Left colon (tissue), 2 donors: ENCODE measurements around the gene CDH12. TPM values are rescaled to one million over a fixed set of nuclear protein-coding genes. Genes with fewer than 3 reads are reported as not detected.

Experiments used
- ATAC-seq: fragments of 200-7000 bp; cut with Tn5 transposase; one replicate; pipeline ENCODE4 v1.9.1; 2020; ENCODE audit warnings: mild to moderate bottlenecking, moderate library complexity
- DNase-seq, 2 donors: peaks; one replicate each; pipeline ENCODE4 v3.0.0-alpha.2; 2020
- intact Hi-C, 2 donors: fragments of 100-400 bp; cut with DNase I in 1 of 2; cut with micrococcal nuclease in 1 of 2; formaldehyde crosslinking; loops; one replicate each; pipeline versions ENCODE4 v1.11.2 to v1.14.0; 2022; cut with DNase I, micrococcal nuclease
- total RNA-seq, 2 donors: library from RNA; stranded (reverse); fragmentation: NEBNext Ultra II Directional; extraction: Animal tissue kit (Norgen Biotek cat#: 25700); gene quantifications; one replicate each; pipeline ENCODE4 v1.2.1, GENCODE V29; 2021
- donor health status: DM: no; HTN: no; CAD: no.
- donor health status: DM: yes; HTN: yes; CAD: no.

CDH12 gene
- total RNA-seq, 2 donors from 2014 or later, result not detected

DNA sequence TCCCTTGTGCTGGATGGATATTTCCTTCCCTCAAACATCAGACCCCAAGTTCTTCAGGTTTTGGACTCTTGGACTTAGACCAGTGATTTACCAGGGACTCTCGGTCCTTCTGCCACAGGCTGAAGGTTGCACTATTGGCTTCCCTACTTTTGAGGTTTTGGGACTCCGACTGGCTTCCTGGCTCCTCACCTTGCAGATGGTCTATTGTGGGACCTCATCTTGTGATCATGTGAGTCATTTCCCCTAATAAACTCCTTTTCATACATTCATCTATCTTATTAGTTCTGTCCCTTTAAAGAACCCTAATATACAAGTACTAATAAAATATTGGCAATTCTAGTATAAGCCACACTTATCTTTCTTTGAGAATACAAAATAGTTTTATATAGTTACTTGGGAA lies 1078.9 kb downstream of the CDH12 start:
- intact Hi-C loops, result no loop called here

DNA sequence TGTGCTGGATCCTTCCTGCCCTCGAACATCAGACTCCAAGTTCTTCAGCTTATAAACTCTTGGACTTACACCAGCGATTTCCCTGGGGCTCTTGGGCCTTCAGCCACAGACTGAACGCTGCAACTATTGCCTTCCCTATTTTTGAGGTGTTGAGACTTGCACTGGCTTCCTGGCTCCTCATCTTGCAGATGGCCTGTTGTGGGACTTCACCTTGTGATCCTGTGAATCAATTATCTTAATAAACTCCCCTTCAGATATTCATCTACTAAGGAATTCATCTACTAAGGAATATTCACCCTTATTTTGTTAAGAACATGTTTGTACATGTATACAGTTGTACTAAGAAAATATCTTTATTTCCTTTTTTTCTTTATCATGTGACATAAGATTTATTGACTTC lies 1079.7 kb downstream of the CDH12 start:
- ATAC-seq (no peak), DNase-seq (no peak)
- intact Hi-C loops, result no loop called here

More for the DNA sequence above, 1078.9 kb downstream of the CDH12 start:
- no peak for ATAC-seq
- DNase-seq, result no peak

DNA sequence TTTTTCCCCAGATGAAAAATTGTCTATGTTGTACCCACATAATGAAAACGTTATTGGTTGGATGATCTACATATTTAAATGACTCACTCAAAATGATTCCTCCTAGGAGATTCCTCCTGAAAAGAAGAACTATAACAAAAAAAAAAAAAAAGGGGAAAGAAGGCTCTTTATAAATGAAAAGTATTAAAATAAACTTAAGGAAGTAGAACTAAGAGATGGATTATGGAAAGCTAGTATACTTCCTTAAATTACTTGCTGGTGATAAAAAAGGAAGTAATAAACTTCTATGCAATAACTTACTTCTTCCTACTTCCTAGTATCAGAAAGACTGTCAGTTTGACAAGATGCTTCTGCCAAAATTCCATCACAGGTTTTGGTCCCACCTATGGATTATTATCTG lies 1087.7 kb downstream of the CDH12 start:
- no peak for ATAC-seq
- intact Hi-C loops, result no loop called here

GRCh38 chr5:21739096-21739495 lies 1114.0 kb downstream of the CDH12 start:
- no peak for DNase-seq
- intact Hi-C loops, result no loop called here
- no peak for ATAC-seq

More for the DNA sequence above, 1087.7 kb downstream of the CDH12 start:
- no peak for DNase-seq

GRCh38 chr5:21723500-21723899 lies 1129.6 kb downstream of the CDH12 start:
- DNase-seq, result no peak
- intact Hi-C loops, result no loop called here
- no peak for ATAC-seq

- intact Hi-C loops, result no loop called here
- ATAC-seq (no peak), DNase-seq (no peak)
Observed at GRCh38 chr5:21711866-21712758, 1141.0 kb downstream of the CDH12 start.

- ATAC-seq, result no peak
- DNase-seq, result no peak
- intact Hi-C loops, result no loop called here
Observed at GRCh38 chr5:21709770-21710169, 1143.4 kb downstream of the CDH12 start.

DNA sequence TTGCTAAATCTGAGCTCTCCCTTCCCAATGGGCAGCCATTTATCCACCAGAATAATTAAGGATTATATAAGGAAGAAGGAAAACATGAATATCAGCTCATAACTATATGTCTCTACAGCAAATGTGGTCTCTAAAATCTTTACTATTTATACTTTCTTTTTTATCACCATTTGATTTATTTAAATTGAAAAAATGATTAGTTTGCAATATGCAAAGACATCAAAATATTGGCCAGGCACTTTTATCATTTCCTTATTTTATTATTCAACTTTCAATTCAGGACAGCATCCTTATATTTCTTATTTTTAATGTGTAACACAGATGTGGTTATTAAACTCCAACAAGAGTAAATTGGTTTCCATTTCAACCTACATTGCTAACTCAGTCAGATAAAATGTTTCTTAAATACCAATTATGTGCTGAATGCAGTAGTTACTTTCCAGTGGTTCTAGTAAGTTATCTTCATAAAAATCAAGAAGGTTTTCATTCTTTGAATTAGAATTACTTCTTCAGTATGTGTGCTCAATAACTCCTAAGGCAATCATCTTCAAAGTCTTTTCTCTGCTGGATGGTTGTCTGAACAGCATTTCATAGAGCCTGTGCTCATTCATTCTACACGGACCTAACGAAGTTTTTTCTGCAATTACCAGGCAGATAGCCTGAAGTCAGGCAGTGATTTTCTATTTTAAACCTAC lies 1148.0 kb downstream of the CDH12 start:
- intact Hi-C loops, result no loop called here
- DNase-seq (no peak), ATAC-seq (no peak)

GRCh38 chr5:21701317-21701716 lies 1151.8 kb downstream of the CDH12 start:
- no peak for DNase-seq
- intact Hi-C loops, result no loop called here
- no peak for ATAC-seq
